Measurements from ENCODE around the gene COL1A1.

GRCh38 chr17:50190603-50191358, 10.7 kb downstream of the COL1A1 start:
- TF ChIP-seq CTCF (IDR thresholded peaks at IDR 0.05; ENCODE audit: insufficient read depth, low read depth, low read length) = no peak
- TF ChIP-seq EZH2 (IDR thresholded peaks at IDR 0.05; ENCODE audit: insufficient read depth, low read length) = no peak
